ELF-1 (cell line): ENCODE data around the gene CD300LB.
"Not testable (repeated sequence)": the region's sequence is repeated elsewhere in the genome, so short reads cannot be mapped to it uniquely, and the experiment has no call there.

Experiments
- DNase-seq: peaks from one replicate; pipeline ENCODE4 v3.0.0-alpha.2; 2016; ENCODE audit warnings: low read depth, low spot score

CD300LB gene

GRCh38 chr17:74493331-74493833 is 37.9 kb downstream of the CD300LB start:
- DNase-seq, result peak; percentile 84

- no peak for DNase-seq
Measured at GRCh38 chr17:74491626-74492025, 39.6 kb downstream of the CD300LB start.

- DNase-seq, result no peak
Measured at GRCh38 chr17:74490716-74491115, 40.6 kb downstream of the CD300LB start.

GRCh38 chr17:74488276-74488675 is 43.0 kb downstream of the CD300LB start:
- DNase-seq, result not testable (repeated sequence)

- DNase-seq, result no peak
Measured at GRCh38 chr17:74485841-74486240, 45.4 kb downstream of the CD300LB start.

- no peak for DNase-seq
Measured at GRCh38 chr17:74485022-74485743, 46.1 kb downstream of the CD300LB start.

- no peak for DNase-seq
Measured at GRCh38 chr17:74484066-74484465, 47.2 kb downstream of the CD300LB start.

GRCh38 chr17:74481621-74482020 is 49.7 kb downstream of the CD300LB start:
- no peak for DNase-seq

- DNase-seq, result no peak
Measured at GRCh38 chr17:74480290-74480689, 51.0 kb downstream of the CD300LB start.

- no peak for DNase-seq
Measured at GRCh38 chr17:74478420-74479100, 52.7 kb downstream of the CD300LB start.

- no peak for DNase-seq
Measured at GRCh38 chr17:74477411-74477810, 53.9 kb downstream of the CD300LB start.

- DNase-seq, result no peak
Measured at GRCh38 chr17:74475189-74475588, 56.1 kb downstream of the CD300LB start.

GRCh38 chr17:74474043-74474792 is 57.1 kb downstream of the CD300LB start:
- DNase-seq, result no peak

- DNase-seq, result no peak
Measured at GRCh38 chr17:74473294-74473693, 58.0 kb downstream of the CD300LB start.

GRCh38 chr17:74472890-74473289 is 58.4 kb downstream of the CD300LB start:
- no peak for DNase-seq

- no peak for DNase-seq
Measured at GRCh38 chr17:74471341-74471740, 59.9 kb downstream of the CD300LB start.
